ENCODE data around the gene CCDC73.

CCDC73 gene

DNA sequence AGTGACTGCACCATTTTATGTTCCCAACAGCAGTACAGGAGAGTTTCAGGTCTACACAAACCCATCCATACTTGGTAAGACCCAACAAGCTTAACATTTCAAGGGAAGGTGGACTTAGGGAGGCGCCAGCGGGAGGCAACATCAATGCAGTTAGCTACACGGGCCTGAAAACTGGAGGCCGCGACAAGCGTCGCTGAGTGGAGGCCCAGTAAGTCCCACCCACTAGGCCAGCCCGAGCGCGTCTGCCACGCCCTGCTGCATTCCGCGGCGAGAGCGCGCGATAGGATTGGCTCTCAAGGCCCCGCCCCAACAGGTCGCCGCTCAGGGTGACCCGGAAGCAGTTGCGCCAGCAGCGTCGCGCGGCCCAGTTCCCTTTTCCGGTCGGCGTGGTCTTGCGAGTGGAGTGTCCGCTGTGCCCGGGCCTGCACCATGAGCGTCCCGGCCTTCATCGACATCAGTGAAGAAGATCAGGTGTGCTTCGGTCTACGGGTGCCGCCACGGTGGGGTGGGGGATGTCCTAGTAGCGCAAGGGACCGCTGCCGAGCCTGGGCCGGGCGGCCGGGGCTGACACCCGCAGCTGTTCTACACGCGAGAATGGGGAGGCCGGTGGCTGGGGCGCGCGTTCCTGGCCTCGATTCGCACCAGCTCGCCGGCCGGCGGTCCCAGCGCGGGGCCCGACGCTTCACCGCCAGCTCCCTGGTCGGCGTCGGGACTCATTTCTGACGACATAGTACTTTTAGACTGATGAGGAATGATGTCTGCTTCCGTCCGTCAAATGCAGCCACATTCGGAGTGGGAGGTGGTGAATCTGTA, 210.8 kb downstream of the CCDC73 start, which contains the start of gene EIF3M:
Gene EIF3M, plus strand, starts transcription at position 373 of the 813 bp plus-strand sequence. Its CDS starts 57 bp downstream, at position 430.
- peak; percentile 96 for DNase-seq

DNA sequence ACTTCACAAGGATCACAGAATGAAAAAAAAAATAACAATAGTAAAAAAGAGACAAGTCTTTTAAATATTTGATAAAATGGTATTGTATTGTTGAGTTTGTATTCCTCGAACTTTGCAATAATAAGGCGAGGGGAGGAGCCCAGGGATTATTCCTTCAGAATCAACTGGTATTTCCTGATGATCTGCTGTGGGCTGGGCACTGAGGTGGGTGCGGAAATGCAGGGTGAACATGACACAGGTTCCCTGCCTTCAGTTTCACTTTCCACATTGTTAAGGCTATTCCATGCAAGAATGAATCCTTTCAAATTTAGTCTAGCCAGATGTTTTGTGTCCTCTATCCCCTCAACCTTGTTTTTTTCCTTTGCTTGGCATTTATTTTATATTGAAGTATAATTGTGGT, 212.9 kb downstream of the CCDC73 start:
- DNase-seq, result no peak

DNA sequence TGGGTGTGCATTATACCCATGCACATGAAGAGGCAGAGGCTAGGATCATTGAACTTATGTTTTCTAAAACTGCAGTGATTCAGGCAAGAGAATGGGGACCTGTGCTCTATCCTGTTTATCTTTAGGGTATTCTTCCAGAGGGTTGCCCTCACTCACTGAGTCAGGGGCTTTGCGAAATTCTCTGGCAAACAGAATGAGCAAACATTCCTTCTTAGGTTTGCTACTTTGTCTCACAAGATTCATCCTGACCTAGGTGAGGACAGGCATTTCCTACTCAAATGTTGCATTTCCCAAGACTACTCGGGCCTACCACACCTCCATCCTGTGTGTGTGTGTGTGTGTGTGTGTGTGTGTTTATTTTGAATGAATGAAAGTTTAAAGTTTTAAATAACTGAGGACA, 213.5 kb downstream of the CCDC73 start:
- no peak for DNase-seq

DNA sequence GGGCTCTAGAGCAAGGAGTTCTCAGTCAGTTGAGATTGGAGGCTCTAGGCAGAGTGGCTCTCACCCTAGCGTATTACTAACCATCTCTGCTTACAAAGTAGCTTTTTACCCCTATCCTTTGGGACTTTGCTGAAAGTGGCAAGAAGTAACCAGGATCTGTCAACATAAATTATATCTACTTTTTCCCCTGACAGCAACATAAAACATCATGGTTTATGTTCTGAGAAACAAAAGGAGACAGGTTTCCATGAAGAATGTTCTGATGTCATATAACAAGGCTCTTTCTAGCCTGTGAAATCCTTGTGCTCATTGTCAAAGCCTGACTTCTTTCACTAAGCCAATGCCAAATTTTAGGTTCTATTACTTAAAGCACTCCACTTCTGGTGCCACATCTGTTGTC, 218.0 kb downstream of the CCDC73 start:
- DNase-seq, result no peak

DNA sequence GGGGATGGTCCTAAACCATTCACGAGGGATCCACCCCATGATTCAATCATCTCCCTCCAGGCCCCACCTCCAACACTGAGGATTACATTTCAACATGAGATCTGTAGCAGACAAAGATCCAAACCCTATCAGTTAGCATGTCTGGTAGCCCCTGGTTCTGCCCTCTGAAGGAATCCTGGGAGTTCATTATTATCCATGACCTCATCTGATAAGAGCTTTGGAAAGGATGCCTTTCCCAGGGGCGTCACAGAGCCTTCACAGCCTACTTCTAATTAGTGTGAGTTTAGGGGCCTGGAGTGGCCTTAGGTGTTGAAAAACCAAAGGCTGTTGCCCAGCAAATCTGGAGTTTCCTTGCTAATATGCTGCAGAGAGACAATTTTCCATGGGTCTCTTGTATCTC, 219.4 kb downstream of the CCDC73 start:
- no peak for DNase-seq

DNA sequence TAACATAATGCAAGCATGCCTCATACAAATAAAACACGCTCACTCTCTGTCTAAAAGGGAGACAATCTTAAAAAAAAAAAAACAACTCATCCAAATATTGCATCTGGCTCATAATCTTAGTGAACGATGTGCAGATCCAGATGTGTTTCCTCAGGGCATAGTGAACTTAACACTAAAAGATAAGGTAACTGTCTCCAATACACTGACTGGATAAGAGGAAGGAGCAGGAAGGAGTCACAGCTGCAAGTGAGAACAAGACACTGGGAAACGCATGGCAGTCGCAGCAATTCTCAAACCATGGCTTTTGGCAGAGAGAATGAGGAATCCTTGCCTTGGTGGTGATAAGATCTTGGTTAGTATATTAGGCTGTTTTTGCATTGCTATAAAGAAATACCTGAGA, 220.0 kb downstream of the CCDC73 start:
- no peak for DNase-seq

DNA sequence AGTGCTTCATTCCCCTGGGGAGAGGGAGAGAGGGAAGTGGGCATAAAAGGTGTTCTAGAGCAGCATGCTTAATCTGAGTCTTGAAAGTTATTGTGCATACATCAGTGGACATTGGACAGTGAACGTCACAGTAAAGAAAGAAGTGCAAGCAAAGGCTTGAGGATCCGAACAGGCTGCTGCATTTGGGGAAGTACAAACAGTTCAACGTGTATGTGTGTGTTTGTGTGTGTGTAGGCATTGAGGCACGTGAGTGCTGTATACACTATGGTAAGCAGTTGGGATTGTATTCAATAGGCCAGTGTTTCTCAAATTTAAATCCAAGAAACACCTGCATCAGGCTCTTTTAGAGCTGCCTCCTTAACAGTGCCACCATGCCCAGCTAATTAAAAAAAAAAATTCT, 221.2 kb downstream of the CCDC73 start:
- DNase-seq, result no peak

DNA sequence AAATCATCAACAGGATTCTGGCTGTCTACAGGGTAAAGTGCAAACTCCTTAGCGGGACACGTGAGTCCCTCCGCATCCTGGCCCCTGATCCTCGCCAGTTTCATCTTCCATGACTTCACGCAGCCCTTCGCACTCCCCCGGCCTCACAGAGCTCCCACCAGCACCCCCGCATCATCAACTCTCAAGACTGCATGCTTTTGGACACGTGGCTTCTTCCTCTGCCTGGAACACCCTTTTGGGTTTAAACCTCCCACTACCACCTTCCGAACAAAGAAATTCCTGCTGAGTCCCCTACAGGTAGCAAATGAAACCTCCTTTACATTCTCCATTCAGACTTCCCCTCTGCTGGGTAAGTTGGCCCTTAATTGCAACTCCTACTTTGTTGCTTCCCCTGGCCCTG, 223.4 kb downstream of the CCDC73 start:
- no peak for DNase-seq

DNA sequence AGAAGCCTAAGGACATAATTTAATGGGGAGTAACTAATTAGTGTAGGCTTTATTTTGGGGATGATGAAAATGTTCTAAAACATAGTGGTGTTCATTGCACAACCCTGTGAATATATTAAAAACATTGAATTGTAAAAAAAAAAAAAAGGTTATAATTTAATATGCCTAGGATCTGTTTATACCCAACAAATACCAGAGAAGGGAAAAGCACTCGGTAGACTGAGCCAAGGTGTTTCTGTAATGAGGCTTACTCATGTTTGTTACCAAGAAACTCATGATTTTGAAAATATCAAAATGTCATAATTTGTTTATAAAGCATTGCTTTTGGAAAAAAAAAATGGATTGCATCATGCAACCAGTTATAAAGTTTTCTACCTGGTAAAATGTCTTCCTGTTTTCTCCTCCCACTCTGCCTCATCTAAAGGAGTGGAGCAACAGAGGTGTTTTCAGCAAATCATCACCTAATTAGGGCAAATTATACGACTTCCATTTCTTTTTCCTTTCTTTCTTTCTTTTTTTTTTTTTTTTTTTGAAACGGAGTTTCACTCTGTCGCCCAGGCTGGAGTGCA, 225.1 kb downstream of the CCDC73 start:
- DNase-seq, result no peak

DNA sequence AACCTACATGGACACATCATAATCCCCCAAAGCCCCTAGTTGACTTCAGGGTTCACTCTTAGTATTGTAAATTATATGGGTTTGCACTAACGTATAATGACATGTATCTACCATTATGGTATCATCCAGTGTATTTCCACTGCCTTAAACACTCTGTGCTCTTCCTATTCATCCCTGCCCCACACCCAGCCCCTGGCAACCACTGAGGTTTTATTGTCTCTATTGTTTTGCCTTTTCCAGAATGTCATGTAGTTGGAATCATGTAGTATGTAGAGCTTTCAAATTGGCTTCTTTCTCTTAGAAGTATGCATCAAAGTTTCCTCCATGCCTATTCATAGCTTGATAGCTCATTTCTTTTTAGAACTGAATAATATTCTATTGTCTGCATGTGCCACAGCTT, 227.3 kb downstream of the CCDC73 start:
- no peak for DNase-seq

DNA sequence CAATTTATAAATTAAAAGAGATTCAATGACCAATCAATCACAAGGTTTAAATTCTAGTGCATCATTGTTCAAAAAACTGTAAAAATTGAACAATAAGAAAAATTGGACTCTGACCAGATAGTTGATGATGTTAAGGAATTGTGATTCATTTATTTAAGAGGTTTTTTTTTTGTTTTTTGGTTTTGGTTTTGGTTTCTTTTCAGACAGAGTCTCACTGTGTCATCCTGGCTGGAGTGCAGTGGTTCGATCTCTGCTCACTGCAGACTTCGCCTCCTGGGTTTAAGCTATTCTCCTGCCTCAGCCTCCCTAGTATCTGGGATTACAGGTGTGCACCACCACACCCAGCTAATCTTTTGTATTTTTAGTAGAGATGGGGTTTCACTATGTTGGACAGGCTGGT, 227.9 kb downstream of the CCDC73 start:
- no peak for DNase-seq

DNA sequence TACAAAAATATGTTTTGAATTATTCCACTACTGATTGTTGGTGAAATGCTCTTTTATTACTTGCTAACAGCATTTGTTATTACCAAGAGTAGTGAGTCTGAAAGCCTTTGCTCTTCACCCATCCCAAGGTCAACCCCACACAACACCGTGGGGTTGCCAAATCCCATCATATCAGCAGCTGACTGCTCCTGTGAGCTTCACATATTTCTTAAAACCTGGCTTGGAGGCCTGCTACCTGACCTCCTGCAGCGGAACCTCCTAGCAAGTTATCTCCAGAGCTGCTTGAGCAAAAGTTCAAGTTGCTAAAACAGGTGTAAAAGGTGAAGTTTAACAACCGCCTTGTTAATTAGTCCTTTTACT, 230.9 kb downstream of the CCDC73 start:
- no peak for DNase-seq

DNA sequence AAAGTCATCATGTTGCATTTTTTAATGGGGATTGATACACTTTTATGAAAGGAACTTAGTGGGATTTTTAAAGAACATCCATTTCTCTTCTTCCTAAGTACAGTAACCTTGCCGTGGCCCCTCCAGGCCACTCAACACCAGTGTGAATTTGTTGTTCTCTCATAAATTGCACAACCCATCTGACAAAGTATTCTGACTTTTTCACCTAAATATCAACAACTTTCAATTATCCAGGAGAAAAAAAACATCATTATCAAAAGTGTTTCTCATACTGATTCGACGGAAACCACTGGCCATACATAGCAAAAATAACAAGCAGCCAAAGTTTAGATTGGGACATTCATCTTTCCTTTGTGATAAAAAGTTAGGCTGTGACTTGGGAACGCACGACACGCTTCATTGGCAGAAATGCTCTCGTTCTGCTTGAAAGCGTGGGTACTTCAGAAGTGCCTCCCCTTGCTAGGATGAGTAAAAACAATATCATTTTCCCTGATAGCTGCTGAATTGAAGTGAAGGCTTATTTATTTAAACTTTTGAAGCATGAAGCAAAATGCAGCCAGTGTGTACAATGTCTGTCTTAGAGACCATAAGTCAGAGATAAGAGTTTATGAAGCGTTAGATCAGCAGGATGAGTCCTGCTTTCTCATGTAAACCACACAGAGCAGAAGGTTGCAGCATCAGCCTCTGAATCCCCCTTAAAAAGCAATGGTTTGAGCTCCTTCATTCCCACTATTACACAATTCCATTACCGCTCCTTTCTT, 231.4 kb downstream of the CCDC73 start:
- DNase-seq, result no peak

DNA sequence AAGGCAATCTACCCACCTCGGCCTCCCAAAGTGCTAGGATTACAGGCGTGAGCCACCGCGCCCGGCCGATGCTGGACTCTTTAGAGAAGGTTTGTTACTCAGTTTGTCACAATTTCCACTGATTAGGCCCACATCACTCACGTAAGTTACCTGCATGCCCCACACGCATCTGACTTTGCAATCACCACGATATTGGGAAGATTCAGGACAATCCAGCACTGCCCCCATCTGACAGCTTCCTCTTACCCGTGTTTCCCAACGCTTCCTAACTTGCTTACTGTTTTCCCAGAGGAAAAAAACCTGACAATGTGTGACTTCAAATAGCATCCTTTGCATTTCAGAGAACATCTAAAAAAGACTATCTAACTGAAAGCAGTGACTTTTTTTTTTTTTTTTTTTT, 232.6 kb downstream of the CCDC73 start:
- DNase-seq, result no peak

DNA sequence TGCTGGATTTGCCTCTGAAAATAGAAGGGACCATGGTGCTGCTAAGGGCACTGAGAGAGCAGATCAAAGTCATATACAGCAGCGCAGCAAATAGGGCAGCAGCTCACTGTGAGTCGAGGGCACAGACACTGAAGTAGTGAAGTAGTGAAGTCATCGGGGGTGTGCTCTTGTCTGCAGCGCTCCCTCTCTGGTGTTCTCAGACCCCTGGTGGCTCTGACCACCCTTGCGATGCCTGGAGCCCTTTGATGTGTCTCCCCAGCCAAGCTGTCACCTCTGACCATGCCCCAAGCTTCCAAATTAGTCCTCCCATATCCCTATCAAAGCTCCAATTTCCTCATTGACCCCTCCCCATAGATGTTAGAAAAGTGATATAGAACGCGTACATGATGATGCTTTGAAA, 238.6 kb downstream of the CCDC73 start:
- DNase-seq, result no peak

DNA sequence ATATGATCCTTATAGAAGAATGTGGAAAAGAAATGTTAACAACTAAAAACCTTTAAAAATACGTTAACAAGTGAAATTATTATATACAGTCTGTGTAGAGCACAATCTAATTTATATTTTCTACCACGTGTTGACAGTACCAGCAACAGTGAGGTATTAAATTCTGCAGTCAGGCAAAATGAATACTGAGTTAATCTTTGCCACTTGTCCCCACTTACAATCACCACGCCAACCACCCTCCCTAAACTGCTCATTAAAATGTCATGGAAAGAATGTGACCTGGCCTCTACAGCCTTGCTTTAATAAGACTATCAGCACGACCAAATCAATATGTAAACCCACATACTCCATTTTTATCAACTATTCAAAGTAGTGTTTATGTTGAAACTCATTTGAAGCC, 239.4 kb downstream of the CCDC73 start:
- no peak for DNase-seq
